HepG2 (cell line): Measurements from ENCODE around the gene ABHD1. TPM values are rescaled to one million over a fixed set of nuclear protein-coding genes. Genes with fewer than 3 reads are reported as not detected.

Source experiments
- AGO2 ChIP-seq: fragments of 200-400 bp; formaldehyde crosslinking; optimal IDR thresholded peaks from 2 replicates; pipeline ENCODE3; 2017; ENCODE audit warnings: mild to moderate bottlenecking, low read depth, low read length, moderate library complexity
- BRD4 ChIP-seq: sonication (generic); formaldehyde crosslinking; IDR thresholded peaks from 2 replicates; pipeline ENCODE4 v1.4.0; 2020; ENCODE audit warnings: missing genetic modification reagents
- CEBPG ChIP-seq: IDR thresholded peaks from 2 replicates; pipeline ENCODE4 v1.6.1; 2016
- KDM2A ChIP-seq: sonication (generic); formaldehyde crosslinking; IDR thresholded peaks from 2 replicates; pipeline ENCODE4 v1.4.0; 2020; ENCODE audit warnings: low read depth, missing genetic modification reagents, borderline replicate concordance
- MLX ChIP-seq: IDR thresholded peaks from 2 replicates; pipeline ENCODE4 v1.6.1; 2016
- NRL ChIP-seq: sonication (generic); formaldehyde crosslinking; IDR thresholded peaks from 2 replicates; pipeline ENCODE4 v1.5.0; 2020; ENCODE audit warnings: missing genetic modification reagents, mild to moderate bottlenecking, moderate library complexity, borderline replicate concordance
- PRPF4 ChIP-seq: fragments of 200-400 bp; formaldehyde crosslinking; IDR thresholded peaks from 2 replicates; pipeline ENCODE4 v1.6.1; 2016; ENCODE audit warnings: low read length, low read depth; ENCODE audit not compliant: poor library complexity, severe bottlenecking
- RBFOX2 ChIP-seq: fragments of 200-400 bp; formaldehyde crosslinking; IDR thresholded peaks from 2 replicates; pipeline ENCODE4 v1.6.1; 2017; ENCODE audit warnings: low read depth, mild to moderate bottlenecking, low read length
- TMF1 ChIP-seq: sonication (generic); formaldehyde crosslinking; IDR thresholded peaks from 2 replicates; pipeline ENCODE4 v1.8.1; 2022; ENCODE audit warnings: low read depth, missing genetic modification reagents
- ZBTB21 ChIP-seq: sonication (generic); formaldehyde crosslinking; IDR thresholded peaks from 2 replicates; pipeline ENCODE4 v1.4.0; 2020; ENCODE audit warnings: missing genetic modification reagents
- ZFP41 ChIP-seq: sonication (generic); formaldehyde crosslinking; IDR thresholded peaks from 2 replicates; pipeline ENCODE4 v1.4.0; 2020; ENCODE audit warnings: mild to moderate bottlenecking, missing genetic modification reagents, borderline replicate concordance
- ZFP90 ChIP-seq: sonication (generic); formaldehyde crosslinking; IDR thresholded peaks from 2 replicates; pipeline ENCODE4 v1.8.0; 2022; ENCODE audit warnings: missing genetic modification reagents, mild to moderate bottlenecking, inconsistent platforms, borderline replicate concordance
- ZNF253 ChIP-seq: sonication (generic); formaldehyde crosslinking; IDR thresholded peaks from 2 replicates; pipeline ENCODE4 v1.8.0; 2022; ENCODE audit warnings: mild to moderate bottlenecking, missing genetic modification reagents, borderline replicate concordance
- ZNF264 ChIP-seq: sonication (generic); formaldehyde crosslinking; IDR thresholded peaks from 2 replicates; pipeline ENCODE4 v1.4.0; 2020; ENCODE audit warnings: missing genetic modification reagents
- ZNF331 ChIP-seq: sonication (generic); formaldehyde crosslinking; IDR thresholded peaks from 2 replicates; pipeline ENCODE4 v1.4.0; 2020; ENCODE audit warnings: missing genetic modification reagents
- ZNF619 ChIP-seq: sonication (generic); formaldehyde crosslinking; IDR thresholded peaks from 2 replicates; pipeline ENCODE4 v1.4.0; 2020; ENCODE audit warnings: mild to moderate bottlenecking, missing genetic modification reagents
- ZNF646 ChIP-seq: sonication (generic); formaldehyde crosslinking; IDR thresholded peaks from 2 replicates; pipeline ENCODE4 v1.9.0; 2021; ENCODE audit warnings: mild to moderate bottlenecking, missing genetic modification reagents
- ZSCAN31 ChIP-seq: sonication (generic); formaldehyde crosslinking; IDR thresholded peaks from 2 replicates; pipeline ENCODE4 v1.5.0; 2020; ENCODE audit warnings: low read depth, mild to moderate bottlenecking, missing genetic modification reagents
- polyA plus RNA-seq, 8 experiments: library from polyadenylated mRNA; depleted of rRNA in 3 of 8; stranded (reverse) in 7 of 8; unstranded in 1 of 8; fragments of >200 nt; fragmentation: Illumina TruSeq in 4 of 8; extraction: Trizol in 4 of 8; gene quantifications; 2 replicates each; pipeline versions ENCODE4 v1.2.1 to v1.2.3, GENCODE V29; 2011 to 2016; ENCODE audit warnings: low read depth in 4 of 8, missing spikeins in 1 of 8, mixed read lengths in 1 of 8; ENCODE audit not compliant: insufficient read depth in 1 of 8
- total RNA-seq, 5 experiments: library from RNA; depleted of rRNA; stranded (reverse); fragments of >200 nt; fragmentation: Illumina TruSeq; extraction: Trizol; gene quantifications; 2 replicates each; pipeline ENCODE4 v1.2.3, GENCODE V29; 2016; ENCODE audit warnings: low read depth in 1 of 5
- TF ChIP-seq, protein P1 (sequence below), 2 experiments: fragments of 450-650 bp in 1 of 2; sonication (generic) in 1 of 2; formaldehyde crosslinking; IDR thresholded peaks; 2 replicates each; pipeline versions ENCODE4 v1.5.0 to v1.8.0; 2020 to 2022; ENCODE audit warnings: mild to moderate bottlenecking in 1 of 2, missing genetic modification reagents in 1 of 2

ABHD1 gene
- total and polyA plus RNA-seq, 2 of the 13 experiments (the other 11 are each of a cell fraction or from before 2014, with no cell fraction given): 0.04 to 0.81 TPM

- TF ChIP-seq ZNF253 (CRISPR knock-in tag) (no peak), ZNF646 (CRISPR knock-in tag) (no peak), PRPF4 (no peak), ZFP41 (CRISPR knock-in tag) (no peak), AGO2 (peak; percentile 94), ZFP90 (no peak), RBFOX2 (peak; percentile 96), MLX (CRISPR knock-in tag) (no peak), TMF1 (0 out of 2 replicates have a peak, but pooled peaks have one; percentile 14), BRD4 (CRISPR knock-in tag) (0 out of 2 replicates have a peak, but pooled peaks have one; percentile 83), NRL (no peak), ZNF264 (CRISPR knock-in tag) (0 out of 2 replicates have a peak, but pooled peaks have one; percentile 40), KDM2A (CRISPR knock-in tag) (peak; percentile 65), ZBTB21 (CRISPR knock-in tag) (no peak), ZSCAN31 (no peak), CEBPG (CRISPR knock-in tag) (no peak), ZNF619 (CRISPR knock-in tag) (0 out of 2 replicates have a peak, but pooled peaks have one; percentile 69), ZNF331 (CRISPR knock-in tag) (peak; percentile 35; the same call in 1 of the 2 replicates)
- TF ChIP-seq, protein P1, sequence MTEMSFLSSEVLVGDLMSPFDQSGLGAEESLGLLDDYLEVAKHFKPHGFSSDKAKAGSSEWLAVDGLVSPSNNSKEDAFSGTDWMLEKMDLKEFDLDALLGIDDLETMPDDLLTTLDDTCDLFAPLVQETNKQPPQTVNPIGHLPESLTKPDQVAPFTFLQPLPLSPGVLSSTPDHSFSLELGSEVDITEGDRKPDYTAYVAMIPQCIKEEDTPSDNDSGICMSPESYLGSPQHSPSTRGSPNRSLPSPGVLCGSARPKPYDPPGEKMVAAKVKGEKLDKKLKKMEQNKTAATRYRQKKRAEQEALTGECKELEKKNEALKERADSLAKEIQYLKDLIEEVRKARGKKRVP (CRISPR knock-in tag; IDR thresholded peaks at IDR 0.05): no peak
Observed at GRCh38 chr2:27133905-27134780, 10.5 kb downstream of the ABHD1 start, which contains the start of gene PREB (continued).
